RKO (cell line): ENCODE results near the gene ANKRD10.

Source experiments
- DNase-seq: peaks from one replicate; pipeline ENCODE4 v3.0.0-alpha.2; 2016; ENCODE audit warnings: low spot score

ANKRD10 gene

DNA sequence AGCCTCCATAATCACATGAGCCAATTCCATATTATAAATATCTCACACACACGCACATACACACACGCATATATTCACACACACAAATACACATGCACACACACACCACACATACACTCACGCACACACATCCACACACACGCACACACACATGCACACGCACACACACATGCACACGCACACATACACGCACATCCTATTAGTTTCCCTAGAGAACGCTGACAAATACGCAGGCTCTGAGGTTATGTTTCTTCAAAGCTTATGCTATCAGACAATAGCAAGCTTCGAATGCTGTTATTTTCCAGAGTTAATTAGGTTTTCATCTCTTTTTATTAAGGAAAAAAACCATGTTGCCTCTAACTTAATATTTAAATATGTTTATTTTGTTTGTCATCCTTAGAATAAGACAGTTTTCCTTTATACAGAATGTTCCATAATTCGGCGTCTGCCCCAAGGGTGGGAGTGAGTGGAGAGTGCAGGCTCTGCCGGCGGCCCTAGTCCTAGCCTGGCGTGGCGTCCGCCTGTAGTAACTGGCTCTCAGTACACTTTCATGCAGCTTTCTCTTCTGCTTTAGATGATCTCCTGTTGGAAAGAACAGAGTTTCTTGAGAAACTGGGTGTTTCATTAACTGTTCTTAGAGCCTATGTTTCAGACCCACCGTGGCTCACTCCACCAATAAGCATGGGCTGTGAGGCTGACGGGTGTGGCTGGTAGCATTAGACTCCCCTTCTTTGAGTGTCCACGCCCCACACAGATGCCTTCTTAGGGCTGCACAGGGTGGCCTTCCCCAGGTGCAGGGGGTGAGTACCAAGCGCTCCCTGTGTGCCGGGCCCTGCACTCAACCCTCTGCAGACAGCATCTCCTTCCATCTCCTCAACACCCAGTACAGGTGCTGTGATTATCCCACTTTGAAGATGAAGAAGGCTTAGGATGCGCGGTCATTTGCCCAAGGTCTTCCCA is 30.4 kb upstream of the ANKRD10 start:
- no peak for DNase-seq

- peak; percentile 41 for DNase-seq
Observed at GRCh38 chr13:110944121-110944967, 29.5 kb upstream of the ANKRD10 start.

- no peak for DNase-seq
Observed at GRCh38 chr13:110942248-110942981, 27.5 kb upstream of the ANKRD10 start.

- DNase-seq, result no peak
Observed at GRCh38 chr13:110938662-110939421, 24.0 kb upstream of the ANKRD10 start.

- no peak for DNase-seq
Observed at GRCh38 chr13:110937511-110938285, 22.8 kb upstream of the ANKRD10 start.

GRCh38 chr13:110936519-110936918 is 21.6 kb upstream of the ANKRD10 start:
- no peak for DNase-seq

GRCh38 chr13:110932588-110932987 is 17.7 kb upstream of the ANKRD10 start:
- DNase-seq, result no peak

DNA sequence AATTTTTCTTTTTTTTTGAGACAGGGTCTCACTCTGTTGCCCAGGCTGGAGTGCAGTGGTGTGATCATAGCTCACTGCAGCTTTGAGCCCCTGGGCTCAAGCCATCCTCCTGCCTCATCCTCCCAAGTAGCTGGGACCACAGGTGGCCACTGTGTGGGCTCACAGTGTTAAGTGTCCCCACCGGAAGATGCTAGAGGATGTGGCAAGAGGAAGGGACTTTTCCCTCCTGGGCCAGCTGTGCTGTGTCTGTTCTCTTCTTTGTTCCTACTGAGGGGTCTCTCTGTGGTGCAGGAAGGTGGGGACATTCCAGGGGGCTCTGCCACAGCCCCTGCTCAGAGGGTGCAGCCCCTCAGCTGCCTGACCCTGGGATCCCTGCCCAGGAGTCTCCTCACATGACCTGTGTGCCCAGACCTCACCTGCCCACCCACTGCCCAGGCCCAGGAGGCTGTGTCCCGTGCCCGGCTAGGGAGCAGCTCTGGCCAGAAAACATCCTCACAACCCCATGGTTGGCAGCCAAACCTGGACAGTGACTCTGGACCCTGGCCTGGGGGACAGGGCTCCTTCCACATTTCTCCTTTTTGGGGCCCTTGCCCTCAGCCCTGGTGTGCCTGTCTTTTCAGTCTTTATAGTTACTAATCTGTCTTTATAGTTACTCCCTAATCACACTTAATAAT is 14.4 kb upstream of the ANKRD10 start:
- no peak for DNase-seq

DNA sequence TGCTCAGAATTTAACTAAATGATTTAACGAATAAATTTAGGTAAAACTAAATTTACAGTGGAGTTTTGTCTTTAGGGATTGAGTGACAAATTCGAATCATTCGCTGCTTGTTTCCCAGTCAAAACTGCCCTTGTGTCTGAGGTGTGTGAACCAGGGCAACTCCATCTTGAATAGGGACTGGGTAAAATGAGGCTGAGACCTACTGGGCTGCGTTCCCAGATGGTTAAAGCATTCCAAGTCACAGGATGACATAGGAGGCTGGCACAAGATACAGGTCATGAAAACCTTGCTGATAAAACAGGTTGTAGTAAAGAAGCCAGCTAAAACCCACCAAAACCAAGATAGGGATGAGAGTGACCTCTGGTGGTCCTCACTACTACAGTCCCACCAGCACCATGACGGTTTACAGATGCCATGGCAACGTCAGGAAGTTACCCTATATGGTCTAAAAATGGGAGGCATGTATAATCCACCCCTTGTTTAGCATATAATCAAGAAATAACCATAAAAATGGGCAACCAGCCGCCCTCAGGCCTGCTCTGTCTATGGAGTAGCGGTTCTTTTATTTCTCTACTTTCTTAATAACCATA is 10.2 kb upstream of the ANKRD10 start:
- no peak for DNase-seq

DNA sequence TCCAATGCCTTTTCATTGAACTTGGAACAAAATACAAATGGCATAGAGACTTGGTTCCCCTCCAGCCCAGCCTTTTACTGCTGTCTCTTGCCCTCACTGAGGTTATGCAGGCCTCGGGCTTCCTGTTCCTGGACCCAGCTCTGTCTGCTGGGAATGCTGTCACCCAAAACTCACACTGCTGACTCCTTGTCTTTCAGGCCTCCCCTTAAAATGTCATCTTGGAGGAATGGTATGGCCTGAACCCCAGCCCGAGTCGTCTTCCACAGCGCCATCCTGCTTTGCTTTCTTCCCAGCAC is 9.7 kb upstream of the ANKRD10 start:
- DNase-seq, result no peak

GRCh38 chr13:110923777-110924638 is 9.1 kb upstream of the ANKRD10 start:
- no peak for DNase-seq

- DNase-seq, result no peak
Observed at GRCh38 chr13:110923086-110923485, 8.2 kb upstream of the ANKRD10 start.

DNA sequence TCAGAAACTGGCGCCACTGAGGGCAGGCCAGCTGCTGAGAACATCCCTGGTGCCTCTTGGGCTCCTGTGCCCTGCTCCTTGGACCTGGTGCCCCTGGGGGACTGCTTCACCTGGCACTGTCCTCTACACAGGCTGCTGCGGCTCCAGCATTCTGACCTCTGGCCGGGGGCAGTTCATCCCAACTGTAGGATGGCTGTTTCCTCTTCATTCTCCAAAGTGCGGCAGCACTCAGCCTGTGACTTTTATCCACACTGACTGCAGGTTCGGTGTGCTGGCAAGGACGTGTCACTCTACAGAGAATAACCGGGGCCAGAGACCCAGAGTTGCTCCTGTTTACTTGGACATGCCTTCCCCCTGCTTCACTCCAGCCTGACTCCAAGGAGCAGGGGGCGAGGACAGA is 7.6 kb upstream of the ANKRD10 start:
- DNase-seq, result no peak

GRCh38 chr13:110921695-110922094 is 6.8 kb upstream of the ANKRD10 start:
- DNase-seq, result no peak

- DNase-seq, result no peak
Observed at GRCh38 chr13:110921209-110921608, 6.3 kb upstream of the ANKRD10 start.

DNA sequence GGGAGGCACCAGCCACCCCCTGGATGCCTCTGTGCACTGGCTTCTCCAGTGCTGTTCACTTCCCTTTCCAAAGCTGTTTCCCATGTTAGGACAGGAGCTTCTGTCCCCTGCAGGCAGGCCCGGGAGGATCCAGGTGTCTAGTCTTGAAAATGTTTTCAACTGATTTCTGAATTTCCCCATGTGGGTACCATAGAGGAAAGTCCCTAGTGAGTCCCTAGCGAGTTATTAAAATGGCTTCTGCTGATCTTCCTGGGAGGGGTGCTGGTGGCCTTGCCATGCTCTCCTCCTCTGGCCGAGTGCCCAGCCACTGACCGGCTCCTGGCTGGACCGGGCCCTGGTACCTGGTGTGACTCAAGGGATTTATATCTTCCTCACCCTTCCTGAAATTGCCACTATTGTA is 5.2 kb upstream of the ANKRD10 start:
- no peak for DNase-seq

- peak; percentile 70 for DNase-seq
Observed at GRCh38 chr13:110916301-110917142, 1.7 kb upstream of the ANKRD10 start.

DNA sequence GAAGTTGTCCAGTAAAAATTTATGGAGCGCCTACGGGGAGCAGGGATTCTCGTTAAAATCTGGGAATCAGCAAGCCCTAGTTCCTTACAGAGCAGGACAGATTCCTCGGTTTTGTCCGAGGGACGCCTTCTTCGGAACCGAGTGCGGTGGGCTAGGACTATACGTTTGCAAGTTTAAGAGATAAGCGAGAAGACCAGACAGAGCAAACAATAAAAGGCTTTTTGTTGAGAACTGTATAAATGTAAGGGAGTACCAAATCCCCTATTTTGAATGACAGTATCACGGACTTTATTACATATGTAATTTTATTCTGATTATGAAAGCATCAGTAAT is 971 bp upstream of the ANKRD10 start:
- no peak for DNase-seq
